Mesendoderm (in vitro differentiated cells): ENCODE measurements around the gene FAM83D.

ENCODE experiments used
- DNase-seq: peaks from one replicate; pipeline ENCODE4 v3.0.0; 2013
- H2AK5ac ChIP-seq: 2 replicates; pipeline ENCODE4 v1.6.1; 2013; ENCODE audit warnings: low read length, inconsistent platforms
- H2BK120ac ChIP-seq: 2 replicates; pipeline ENCODE4 v1.6.1; 2013; ENCODE audit warnings: low read depth, mild to moderate bottlenecking, low read length, moderate library complexity, mixed read lengths
- H2BK15ac ChIP-seq: replicated peaks from 2 replicates; pipeline ENCODE4 v1.6.1; 2013; ENCODE audit warnings: low read depth, mild to moderate bottlenecking, moderate library complexity
- H2BK5ac ChIP-seq: 2 replicates; pipeline ENCODE4 v1.6.1; 2013; ENCODE audit warnings: low read length, inconsistent platforms
- H3K18ac ChIP-seq: 2 replicates; pipeline ENCODE4 v1.6.1; 2013; ENCODE audit warnings: mild to moderate bottlenecking, low read length, mixed read lengths
- H3K23ac ChIP-seq: one replicate; pipeline ENCODE4 v1.6.1; 2013; ENCODE audit warnings: low read length
- H3K27ac ChIP-seq: 2 replicates; pipeline ENCODE4 v1.5.1; 2013; ENCODE audit warnings: low read depth, mild to moderate bottlenecking, inconsistent platforms, low read length, moderate library complexity
- H3K27me3 ChIP-seq: 2 replicates; pipeline ENCODE4 v1.6.1; 2013; ENCODE audit warnings: low read length, control low read depth, mild to moderate bottlenecking, inconsistent platforms; ENCODE audit not compliant: insufficient read depth, poor library complexity
- H3K36me3 ChIP-seq: 2 replicates; pipeline ENCODE4 v1.6.1; 2013; ENCODE audit warnings: low read length, inconsistent platforms; ENCODE audit not compliant: control insufficient read depth, insufficient read depth
- H3K4ac ChIP-seq: one replicate; pipeline ENCODE4 v1.6.1; 2013; ENCODE audit warnings: low read depth, mild to moderate bottlenecking, low read length, moderate library complexity
- H3K4me1 ChIP-seq: 2 replicates; pipeline ENCODE4 v1.6.1; 2013; ENCODE audit warnings: low read depth, low read length, inconsistent platforms; ENCODE audit not compliant: control insufficient read depth
- H3K4me2 ChIP-seq: 2 replicates; pipeline ENCODE4 v1.6.1; 2013; ENCODE audit warnings: low read length
- H3K4me3 ChIP-seq: 2 replicates; pipeline ENCODE4 v1.5.1; 2013; ENCODE audit warnings: mild to moderate bottlenecking, low read length
- H3K56ac ChIP-seq: one replicate; pipeline ENCODE4 v1.6.1; 2013; ENCODE audit warnings: low read length
- H3K79me1 ChIP-seq: 2 replicates; pipeline ENCODE4 v1.6.1; 2013; ENCODE audit warnings: low read length, inconsistent platforms
- H3K79me2 ChIP-seq: 2 replicates; pipeline ENCODE4 v1.6.1; 2013; ENCODE audit warnings: mild to moderate bottlenecking, low read length; ENCODE audit not compliant: control insufficient read depth, insufficient read depth
- H3K9ac ChIP-seq: 2 replicates; pipeline ENCODE4 v1.6.1; 2013; ENCODE audit warnings: low read length, inconsistent platforms
- H4K5ac ChIP-seq: one replicate; pipeline ENCODE4 v1.6.1; 2013; ENCODE audit warnings: low read length
- H4K8ac ChIP-seq: one replicate; pipeline ENCODE4 v1.6.1; 2013; ENCODE audit warnings: low read depth, mild to moderate bottlenecking, control low read depth, low read length, moderate library complexity
- WGBS: extraction: QIAGEN DNeasy Blood & Tissue Kit; methylation state at CpG from one replicate; pipeline ENCODE4 v1.1.7; 2013; ENCODE audit warnings: low lambda C conversion rate, missing lambda C conversion rate; ENCODE audit not compliant: insufficient coverage; ENCODE audit errors: extremely low coverage; 5-methylcytosine and 5-hydroxymethylcytosine counted together

FAM83D gene

DNA sequence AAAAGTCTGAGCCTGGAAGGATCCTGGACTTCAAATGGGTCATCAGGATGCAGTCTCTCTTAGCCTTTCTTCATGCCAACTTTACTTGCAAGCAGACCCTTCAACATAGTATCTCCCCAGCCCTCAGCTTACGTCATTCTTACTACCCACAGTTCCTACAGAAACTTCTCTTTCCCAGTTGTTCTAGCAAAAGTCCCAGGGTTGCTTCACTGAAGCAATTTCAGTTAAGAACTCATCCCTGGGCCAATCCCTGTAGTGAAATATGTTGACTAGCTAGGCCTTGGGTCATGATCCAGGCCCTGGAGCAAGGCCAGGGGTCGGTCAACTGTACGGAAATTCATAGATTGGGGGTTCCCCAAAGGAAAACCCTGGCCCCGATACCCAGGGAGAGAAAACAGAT is 8.6 kb upstream of the FAM83D start:
- Histone ChIP-seq H2BK15ac (no peak overlapping the region), H3K4me2 (no peak overlapping the region), H2BK120ac (no peak overlapping the region), H3K4me1 (no peaks in the 10 kb centered on the region), H3K9ac (no peak overlapping the region), H3K27me3 (no peaks in the 10 kb centered on the region), H4K8ac (no peak overlapping the region), H2BK5ac (no peak overlapping the region), H3K79me2 (no peaks in the 10 kb centered on the region), H3K23ac (no peak overlapping the region), H3K56ac (no peak overlapping the region), H3K36me3 (no peaks in the 10 kb centered on the region), H2AK5ac (no peak overlapping the region), H3K4me3 (no peak overlapping the region), H3K18ac (no peak overlapping the region), H3K79me1 (no peaks in the 10 kb centered on the region), H3K27ac (no peak overlapping the region), H4K5ac (no peak overlapping the region), H3K4ac (no peak overlapping the region)
- no peak for DNase-seq
- no CpG with 5 or more reads among the region's 4 CpGs for WGBS

DNA sequence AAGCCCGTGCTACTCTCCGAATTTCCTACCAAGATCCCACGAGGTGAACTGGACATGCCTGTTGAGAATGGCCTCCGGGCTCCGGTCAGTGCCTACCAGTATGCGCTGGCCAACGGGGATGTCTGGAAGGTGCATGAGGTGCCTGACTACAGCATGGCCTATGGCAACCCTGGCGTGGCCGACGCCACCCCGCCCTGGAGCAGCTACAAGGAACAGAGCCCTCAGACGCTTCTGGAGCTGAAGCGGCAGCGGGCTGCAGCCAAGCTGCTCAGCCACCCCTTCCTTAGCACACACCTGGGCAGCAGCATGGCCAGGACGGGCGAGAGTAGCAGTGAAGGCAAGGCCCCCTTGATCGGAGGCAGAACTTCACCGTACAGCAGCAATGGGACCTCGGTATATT is 8.0 kb upstream of the FAM83D start:
- Histone ChIP-seq H4K5ac (no peak overlapping the region), H3K4ac (no peak overlapping the region), H3K4me3 (no peak overlapping the region), H3K79me1 (no peaks in the 10 kb centered on the region), H2BK120ac (no peak overlapping the region), H3K4me2 (no peak overlapping the region), H3K36me3 (no peaks in the 10 kb centered on the region), H3K79me2 (no peaks in the 10 kb centered on the region), H4K8ac (no peak overlapping the region), H3K4me1 (no peaks in the 10 kb centered on the region), H3K56ac (no peak overlapping the region), H3K23ac (no peak overlapping the region), H3K18ac (no peak overlapping the region), H3K9ac (no peak overlapping the region), H2BK5ac (no peak overlapping the region), H2AK5ac (no peak overlapping the region), H3K27ac (no peak overlapping the region), H3K27me3 (no peaks in the 10 kb centered on the region), H2BK15ac (no peak overlapping the region)
- WGBS = no CpG with 5 or more reads among the region's 19 CpGs
- DNase-seq = no peak

DNA sequence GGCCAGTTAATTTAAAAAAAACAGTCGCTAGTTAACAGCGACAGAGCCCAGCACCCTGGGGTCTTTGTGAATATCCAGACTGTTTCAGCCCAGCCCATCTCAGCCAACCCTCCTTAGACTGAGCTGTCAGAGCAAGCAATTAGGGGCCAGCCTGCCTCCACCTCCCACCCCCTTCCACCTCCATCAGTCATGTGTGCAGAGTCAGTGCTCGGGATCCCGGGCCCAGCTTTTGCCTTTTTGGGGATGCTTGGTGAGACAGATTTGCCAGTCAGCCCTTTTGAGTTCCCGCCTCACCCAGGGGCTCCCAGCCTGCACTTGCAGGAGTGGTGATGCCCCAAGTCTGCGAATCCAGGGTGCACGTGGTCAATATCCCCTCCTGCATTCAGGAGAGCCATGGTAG is 6.5 kb upstream of the FAM83D start:
- no peak overlapping the region for H2BK120ac ChIP-seq
- no peak overlapping the region for H3K9ac ChIP-seq
- no peak overlapping the region for H3K4me2 ChIP-seq
- H3K23ac ChIP-seq = no peak overlapping the region
- no peak overlapping the region for H3K4ac ChIP-seq
- no peak overlapping the region for H3K4me3 ChIP-seq
- H2AK5ac ChIP-seq = no peak overlapping the region
- WGBS = no CpG with 5 or more reads among the region's 7 CpGs
- no peak for DNase-seq
- H3K4me1 ChIP-seq = no peaks in the 10 kb centered on the region
- H3K79me1 ChIP-seq = no peaks in the 10 kb centered on the region
- no peaks in the 10 kb centered on the region for H3K79me2 ChIP-seq
- H2BK5ac ChIP-seq = no peak overlapping the region
- no peak overlapping the region for H4K5ac ChIP-seq
- no peaks in the 10 kb centered on the region for H3K27me3 ChIP-seq
- no peak overlapping the region for H3K18ac ChIP-seq
- no peaks in the 10 kb centered on the region for H3K36me3 ChIP-seq
- no peak overlapping the region for H3K27ac ChIP-seq
- no peak overlapping the region for H3K56ac ChIP-seq
- H2BK15ac ChIP-seq = no peak overlapping the region
- no peak overlapping the region for H4K8ac ChIP-seq

DNA sequence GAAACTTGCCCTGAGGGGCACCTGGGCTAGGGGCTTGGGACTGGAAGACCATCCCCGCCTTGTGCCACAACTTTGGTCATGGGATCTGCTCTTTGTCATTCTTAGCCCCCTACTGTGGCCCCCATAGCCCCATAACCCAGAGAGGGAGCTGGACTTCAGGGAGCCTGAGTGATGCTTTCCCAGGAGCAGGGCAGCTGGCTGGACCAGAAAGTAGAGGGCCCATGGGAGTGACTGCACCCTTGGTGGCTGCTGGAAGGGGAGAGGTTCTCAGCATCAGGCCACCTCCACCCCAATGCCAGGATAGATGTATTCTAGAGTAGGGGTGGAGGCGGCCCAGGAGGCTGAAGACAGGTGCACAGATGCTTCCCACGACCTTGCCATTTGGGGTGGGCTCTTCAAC is 5.8 kb upstream of the FAM83D start:
- H3K4ac ChIP-seq = no peak overlapping the region
- H3K27me3 ChIP-seq = no peaks in the 10 kb centered on the region
- no peak overlapping the region for H3K27ac ChIP-seq
- no peak overlapping the region for H3K4me2 ChIP-seq
- H3K79me1 ChIP-seq = no peaks in the 10 kb centered on the region
- no peak for DNase-seq
- WGBS = no CpG with 5 or more reads among the region's 3 CpGs
- no peaks in the 10 kb centered on the region for H3K79me2 ChIP-seq
- no peak overlapping the region for H4K8ac ChIP-seq
- H3K4me3 ChIP-seq = no peak overlapping the region
- H2BK15ac ChIP-seq = no peak overlapping the region
- H3K18ac ChIP-seq = no peak overlapping the region
- no peak overlapping the region for H3K56ac ChIP-seq
- H3K9ac ChIP-seq = no peak overlapping the region
- H3K36me3 ChIP-seq = no peaks in the 10 kb centered on the region
- no peak overlapping the region for H2BK120ac ChIP-seq
- H2AK5ac ChIP-seq = no peak overlapping the region
- no peak overlapping the region for H3K23ac ChIP-seq
- H3K4me1 ChIP-seq = no peaks in the 10 kb centered on the region
- H2BK5ac ChIP-seq = no peak overlapping the region
- H4K5ac ChIP-seq = no peak overlapping the region

DNA sequence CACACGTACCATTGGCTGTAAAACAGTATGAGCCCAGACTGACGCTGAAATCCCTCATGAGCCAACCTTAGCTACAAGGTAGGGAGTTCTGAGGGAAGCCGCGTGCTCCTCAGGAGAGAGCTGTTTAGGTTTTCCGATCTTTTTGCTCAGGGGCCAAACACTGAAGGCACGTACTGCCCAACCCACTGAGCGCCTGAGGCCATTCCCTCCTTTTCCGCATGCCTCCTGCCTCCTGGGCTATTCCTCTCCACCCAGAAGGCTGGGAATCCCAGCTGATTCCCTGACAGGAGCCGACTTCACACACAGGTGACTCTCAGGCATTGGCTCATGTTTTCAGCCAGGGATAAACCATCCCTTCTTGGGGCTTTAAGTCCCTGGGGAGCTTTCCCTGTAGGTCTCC is 5.4 kb upstream of the FAM83D start:
- no peaks in the 10 kb centered on the region for H3K4me1 ChIP-seq
- no peak overlapping the region for H4K8ac ChIP-seq
- WGBS = no CpG with 5 or more reads among the region's 9 CpGs
- H3K27ac ChIP-seq = no peak overlapping the region
- no peak overlapping the region for H2BK15ac ChIP-seq
- no peak overlapping the region for H2BK5ac ChIP-seq
- H3K4me2 ChIP-seq = no peak overlapping the region
- no peak overlapping the region for H3K4ac ChIP-seq
- no peak overlapping the region for H3K56ac ChIP-seq
- no peak overlapping the region for H2AK5ac ChIP-seq
- DNase-seq = no peak
- no peak overlapping the region for H3K9ac ChIP-seq
- no peak overlapping the region for H3K18ac ChIP-seq
- no peaks in the 10 kb centered on the region for H3K36me3 ChIP-seq
- H3K79me2 ChIP-seq = no peaks in the 10 kb centered on the region
- H3K27me3 ChIP-seq = no peaks in the 10 kb centered on the region
- H4K5ac ChIP-seq = no peak overlapping the region
- H3K4me3 ChIP-seq = no peak overlapping the region
- no peak overlapping the region for H2BK120ac ChIP-seq
- H3K79me1 ChIP-seq = no peaks in the 10 kb centered on the region
- H3K23ac ChIP-seq = no peak overlapping the region

DNA sequence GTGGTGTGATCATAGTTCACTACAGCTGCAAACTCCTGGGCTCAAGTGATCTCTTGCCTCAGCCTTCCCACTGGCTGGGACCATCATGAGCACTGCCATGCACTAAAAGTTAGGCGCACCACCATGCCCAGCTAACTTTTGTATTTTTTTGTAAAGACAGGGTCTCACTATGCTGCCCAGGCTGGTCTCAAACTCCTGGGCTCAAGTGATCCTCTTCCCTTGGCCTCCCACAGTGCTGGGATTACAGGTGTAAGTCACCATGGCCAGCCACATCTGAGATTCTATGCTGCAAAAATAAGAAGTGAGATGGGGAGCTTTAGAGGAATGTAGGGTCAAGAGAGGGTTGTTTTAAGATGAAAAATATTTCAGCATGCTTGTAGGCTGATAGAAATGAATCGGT is 1.5 kb upstream of the FAM83D start:
- WGBS = no CpG with 5 or more reads among the region's 2 CpGs
- H3K18ac ChIP-seq = no peak overlapping the region
- no peak overlapping the region for H2BK15ac ChIP-seq

More for the DNA sequence above, 1.5 kb upstream of the FAM83D start:
- H3K4me2 ChIP-seq = no peak overlapping the region
- no peak overlapping the region for H2BK120ac ChIP-seq
- H3K36me3 ChIP-seq = no peaks in the 10 kb centered on the region
- no peak for DNase-seq
- H3K79me1 ChIP-seq = peaks cover 11% of the 10 kb centered on the region
- H3K4me3 ChIP-seq = no peak overlapping the region
- no peak overlapping the region for H4K5ac ChIP-seq
- no peak overlapping the region for H3K23ac ChIP-seq
- no peaks in the 10 kb centered on the region for H3K27me3 ChIP-seq
- no peak overlapping the region for H3K9ac ChIP-seq
- H4K8ac ChIP-seq = no peak overlapping the region
- H2AK5ac ChIP-seq = no peak overlapping the region
- peaks cover 8% of the 10 kb centered on the region for H3K4me1 ChIP-seq
- H3K27ac ChIP-seq = no peak overlapping the region
- H2BK5ac ChIP-seq = no peak overlapping the region
- no peak overlapping the region for H3K4ac ChIP-seq
- peaks cover 29% of the 10 kb centered on the region for H3K79me2 ChIP-seq
- no peak overlapping the region for H3K56ac ChIP-seq
